Endothelial cell of umbilical vein (primary cell): ENCODE data around the gene SEMA5A. TPM values are rescaled to one million over a fixed set of nuclear protein-coding genes. Genes with fewer than 3 reads are reported as not detected.

Experiments used
- BruUV-seq: library from RNA; stranded (reverse); fragments of 400-500 nt; replicated peaks from 2 replicates; lab custom pipeline; 2021; lab: Mats Ljungman, UMichigan
- CTCF ChIA-PET: fragments of 300-600, 350-600 bp; sonication (Branson Sonifier 250); formaldehyde crosslinking; loops from one replicate; lab custom pipeline; 2021; ENCODE audit warnings: antibody characterized with exemption, inconsistent platforms; lab: Charles Lee
- POLR2A ChIA-PET: fragments of 300-600, 350-600 bp; sonication (Branson Sonifier 250); formaldehyde crosslinking; loops from one replicate; lab custom pipeline; 2021; ENCODE audit warnings: antibody characterized with exemption, inconsistent platforms; lab: Charles Lee
- DNase-seq: peaks from one replicate; pipeline ENCODE4 v3.0.0-alpha.2; 2011; ENCODE audit warnings: low read depth, low spot score
- FAIRE-seq: peaks from 2 replicates; lab custom pipeline; 2011; peaks lifted over from hg19 to GRCh38; lab: Jason Lieb, UNC
- H2AFZ ChIP-seq: 2 replicates; pipeline ENCODE4 v1.6.0; 2012; ENCODE audit warnings: low read depth, low read length, control low read depth, inconsistent platforms
- H3K27ac ChIP-seq: 2 replicates; pipeline ENCODE4 v1.5.1; 2011; ENCODE audit warnings: low read depth, mild to moderate bottlenecking, control low read depth, low read length, moderate library complexity; ENCODE audit not compliant: insufficient read depth
- H3K27me3 ChIP-seq, 2 experiments: 2 replicates each; pipeline versions ENCODE4 v1.6.0 to v1.6.1; 2011; ENCODE audit warnings: low read length in 2 of 2, mixed read lengths in 1 of 2; ENCODE audit not compliant: control insufficient read depth in 2 of 2, insufficient read depth in 2 of 2
- H3K36me3 ChIP-seq, 2 experiments: 2 replicates in 1 of 2; 3 replicates in 1 of 2; pipeline ENCODE4 v1.5.1; 2011; ENCODE audit warnings: low read length in 2 of 2, mild to moderate bottlenecking in 1 of 2, moderate library complexity in 1 of 2; ENCODE audit not compliant: control insufficient read depth in 2 of 2, insufficient read depth in 2 of 2; ENCODE audit errors: extremely low read depth in 1 of 2
- H3K4me1 ChIP-seq: 3 replicates; pipeline ENCODE4 v1.5.1; 2011; ENCODE audit warnings: mild to moderate bottlenecking, low read length; ENCODE audit not compliant: control insufficient read depth, insufficient read depth; ENCODE audit errors: extremely low read depth
- H3K4me2 ChIP-seq: 2 replicates; pipeline ENCODE4 v1.6.1; 2011; ENCODE audit warnings: low read length, control low read depth, mixed read lengths; ENCODE audit not compliant: insufficient read depth
- H3K4me3 ChIP-seq, 3 experiments: fragments of 200-600 bp in 1 of 3; sonication (generic), shearing (Covaris generic) in 1 of 3; replicated peaks in 1 of 3; 2 replicates each; pipeline ENCODE4 v1.5.1; 2011 to 2016; ENCODE audit warnings: control low read depth in 3 of 3, low read length in 3 of 3, mild to moderate bottlenecking in 2 of 3, inconsistent platforms in 1 of 3, low read depth in 1 of 3, moderate library complexity in 1 of 3; ENCODE audit not compliant: insufficient read depth in 1 of 3
- H3K79me2 ChIP-seq: 2 replicates; pipeline ENCODE4 v1.6.0; 2012; ENCODE audit warnings: low read length, inconsistent platforms; ENCODE audit not compliant: control insufficient read depth, insufficient read depth
- H3K9ac ChIP-seq: replicated peaks from 2 replicates; pipeline ENCODE3; 2011; ENCODE audit warnings: low read length, control low read depth; ENCODE audit not compliant: insufficient read depth; ENCODE audit errors: extremely low read depth
- H3K9me1 ChIP-seq: replicated peaks from 3 replicates; pipeline ENCODE4 v1.6.0; 2011; ENCODE audit warnings: mild to moderate bottlenecking, low read length; ENCODE audit not compliant: control insufficient read depth, insufficient read depth; ENCODE audit errors: extremely low read depth
- H3K9me3 ChIP-seq: replicated peaks from 2 replicates; pipeline ENCODE4 v1.5.1; 2012; ENCODE audit warnings: low read length, inconsistent platforms; ENCODE audit not compliant: control insufficient read depth, insufficient read depth
- H4K20me1 ChIP-seq: replicated peaks from 2 replicates; pipeline ENCODE3; 2011; ENCODE audit warnings: mild to moderate bottlenecking, low read length; ENCODE audit not compliant: control insufficient read depth, insufficient read depth; ENCODE audit errors: extremely low read depth
- EZH2 ChIP-seq: IDR thresholded peaks from 2 replicates; pipeline ENCODE4 v1.6.1; 2012; ENCODE audit warnings: borderline replicate concordance, low read depth, mild to moderate bottlenecking, moderate library complexity, low read length, inconsistent platforms; ENCODE audit not compliant: severe bottlenecking
- FOS ChIP-seq: IDR thresholded peaks from 2 replicates; pipeline ENCODE4 v1.6.1; 2011; ENCODE audit warnings: mild to moderate bottlenecking, low read length, moderate library complexity, borderline replicate concordance; ENCODE audit not compliant: insufficient read depth
- GATA2 ChIP-seq: IDR thresholded peaks from 2 replicates; pipeline ENCODE4 v1.7.0; 2011; ENCODE audit warnings: low read depth, mild to moderate bottlenecking, moderate library complexity, mixed read lengths, low read length; ENCODE audit not compliant: insufficient read length, insufficient read depth
- JUN ChIP-seq: IDR thresholded peaks from 2 replicates; pipeline ENCODE4 v1.6.1; 2011; ENCODE audit warnings: borderline replicate concordance, low read depth; ENCODE audit not compliant: insufficient read length, insufficient read depth
- MAX ChIP-seq: IDR thresholded peaks from 2 replicates; pipeline ENCODE4 v1.6.1; 2011; ENCODE audit not compliant: insufficient read depth, insufficient read length
- MYC ChIP-seq: IDR thresholded peaks from one replicate; pipeline ENCODE4 v1.6.1; 2011; ENCODE audit warnings: mild to moderate bottlenecking, low read depth, low read length
- POLR2A ChIP-seq: IDR thresholded peaks from 2 replicates; pipeline ENCODE4 v1.6.1; 2012; ENCODE audit warnings: low read depth, mild to moderate bottlenecking, control low read depth, low read length
- POLR2AphosphoS5 ChIP-seq: IDR thresholded peaks from 2 replicates; pipeline ENCODE4 v1.6.1; 2012; ENCODE audit warnings: low read depth, mild to moderate bottlenecking, control low read depth, low read length, moderate library complexity; ENCODE audit not compliant: insufficient read depth
- dilution Hi-C: fragments of 300-500 bp; cut with MboI; formaldehyde crosslinking; loops from one replicate; pipeline ENCODE4 v1.15.0; 2019; ENCODE audit warnings: low sequenced_read_pairs; ENCODE audit not compliant: extremely low pct_ligation_motif_present
- intact Hi-C: fragments of 100-400 bp; cut with micrococcal nuclease; formaldehyde crosslinking; loops from one replicate; pipeline ENCODE4 v1.10.0; 2022
- polyA plus RNA-seq, 4 experiments: library from polyadenylated mRNA; depleted of rRNA in 3 of 4; stranded (reverse) in 3 of 4; unstranded in 1 of 4; fragments of >200 nt; gene quantifications; 2 replicates each; pipeline versions ENCODE4 v1.2.1 to v1.2.3, GENCODE V29; 2011 to 2012; ENCODE audit warnings: missing spikeins in 1 of 4
- total RNA-seq: library from RNA; stranded (reverse); gene quantifications from 2 replicates; pipeline ENCODE4 v1.2.3, GENCODE V29; 2021
- TF ChIP-seq, protein P1 (sequence below), 2 donors: IDR thresholded peaks; 1 replicate in 1 of 2; 2 replicates in 1 of 2; pipeline ENCODE4 v1.5.1; 2011; ENCODE audit warnings: low read length in 2 of 2, mild to moderate bottlenecking in 2 of 2, moderate library complexity in 2 of 2, control low read depth in 1 of 2, inconsistent platforms in 1 of 2, low read depth in 1 of 2; ENCODE audit not compliant: insufficient read depth in 1 of 2; ENCODE audit errors: extremely low read depth in 1 of 2

SEMA5A gene
- total and polyA plus RNA-seq, 2 donors (not counting 3 experiments of a cell fraction or from before 2014, with no cell fraction given), result 0.04 to 0.06 TPM

DNA sequence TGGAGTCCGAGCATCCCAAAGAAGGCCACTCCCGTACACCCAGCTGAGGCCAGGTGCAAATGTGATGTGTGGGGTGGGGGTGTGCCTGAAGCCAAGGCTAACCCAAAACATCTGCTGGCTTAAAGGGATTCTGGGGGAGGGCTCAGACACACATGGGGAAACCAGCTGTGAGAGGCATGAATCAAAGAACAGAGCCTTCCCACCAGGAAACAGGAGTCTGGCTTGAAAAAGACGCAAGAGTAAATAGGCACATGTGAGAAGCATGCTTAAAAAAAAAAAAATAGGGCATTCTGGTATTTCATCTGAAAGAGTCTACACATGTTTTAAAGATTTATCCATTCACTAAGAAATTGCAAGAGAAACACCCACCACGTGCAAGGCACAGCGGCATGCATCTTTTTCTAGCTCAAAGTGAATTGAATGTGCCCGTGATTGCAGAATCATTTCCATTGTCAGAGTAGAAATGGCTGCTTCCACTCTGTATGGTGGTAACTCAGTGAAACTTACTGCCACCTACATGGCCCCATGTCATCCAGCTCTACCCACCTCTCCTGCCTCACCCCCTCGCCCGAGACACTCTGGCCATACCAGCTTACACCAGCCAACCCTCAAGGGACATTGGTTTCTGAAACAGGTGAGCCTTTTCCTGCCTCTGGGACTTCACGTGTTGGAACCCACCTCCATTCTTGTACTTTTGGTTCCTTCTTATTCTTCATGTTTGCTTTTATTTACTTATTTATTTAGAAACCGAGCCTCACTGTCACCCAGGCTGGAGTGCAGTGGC is 71.5 kb downstream of the SEMA5A start:
- no peaks in the 10 kb centered on the region for H3K79me2 ChIP-seq
- H3K4me2 ChIP-seq, result no peak overlapping the region
- BruUV-seq, result no TSS peak
- H2AFZ ChIP-seq, result no peak overlapping the region
- FAIRE-seq (no peak), DNase-seq (no peak)
- POLR2A ChIA-PET, result no interaction called here
- no peaks in the 10 kb centered on the region for H3K9me3 ChIP-seq
- H4K20me1 ChIP-seq, result no peaks in the 10 kb centered on the region
- no peaks in the 10 kb centered on the region for H3K4me1 ChIP-seq
- intact Hi-C loops, result no loop called here
- TF ChIP-seq POLR2AphosphoS5 (no peak), EZH2 (no peak), POLR2A (no peak), GATA2 (no peak), MYC (no peak), MAX (no peak), FOS (no peak), JUN (no peak)
- TF ChIP-seq, protein P1, sequence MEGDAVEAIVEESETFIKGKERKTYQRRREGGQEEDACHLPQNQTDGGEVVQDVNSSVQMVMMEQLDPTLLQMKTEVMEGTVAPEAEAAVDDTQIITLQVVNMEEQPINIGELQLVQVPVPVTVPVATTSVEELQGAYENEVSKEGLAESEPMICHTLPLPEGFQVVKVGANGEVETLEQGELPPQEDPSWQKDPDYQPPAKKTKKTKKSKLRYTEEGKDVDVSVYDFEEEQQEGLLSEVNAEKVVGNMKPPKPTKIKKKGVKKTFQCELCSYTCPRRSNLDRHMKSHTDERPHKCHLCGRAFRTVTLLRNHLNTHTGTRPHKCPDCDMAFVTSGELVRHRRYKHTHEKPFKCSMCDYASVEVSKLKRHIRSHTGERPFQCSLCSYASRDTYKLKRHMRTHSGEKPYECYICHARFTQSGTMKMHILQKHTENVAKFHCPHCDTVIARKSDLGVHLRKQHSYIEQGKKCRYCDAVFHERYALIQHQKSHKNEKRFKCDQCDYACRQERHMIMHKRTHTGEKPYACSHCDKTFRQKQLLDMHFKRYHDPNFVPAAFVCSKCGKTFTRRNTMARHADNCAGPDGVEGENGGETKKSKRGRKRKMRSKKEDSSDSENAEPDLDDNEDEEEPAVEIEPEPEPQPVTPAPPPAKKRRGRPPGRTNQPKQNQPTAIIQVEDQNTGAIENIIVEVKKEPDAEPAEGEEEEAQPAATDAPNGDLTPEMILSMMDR (IDR thresholded peaks at IDR 0.05; ENCODE audit: extremely low read depth in 1 of 2, insufficient read depth in 1 of 2, low read depth in 1 of 2, low read length in 2 of 2), result no peak
- no peak overlapping the region for H3K9ac ChIP-seq
- H3K9me1 ChIP-seq, result no peaks in the 10 kb centered on the region
- no peaks in the 10 kb centered on the region for H3K36me3 ChIP-seq
- no peak overlapping the region for H3K4me3 ChIP-seq
- no peaks in the 10 kb centered on the region for H3K27me3 ChIP-seq
- dilution Hi-C loops, result no loop called here
- no peak overlapping the region for H3K27ac ChIP-seq
- CTCF ChIA-PET, result no interaction called here
